B cell (primary cell): Measurements from ENCODE around the gene LCE1D. TPM values are rescaled to one million over a fixed set of nuclear protein-coding genes. Genes with fewer than 3 reads are reported as not detected.

Source experiments
- ATAC-seq: fragments of 200-7000 bp; cut with Tn5 transposase; one replicate; pipeline ENCODE4 v1.10.0; 2021; ENCODE audit warnings: low read depth, mild to moderate bottlenecking, moderate number of reproducible peaks, moderate library complexity
- CTCF ChIA-PET: fragments of 350-600 bp; sonication (Branson Sonifier 250); formaldehyde crosslinking; loops from one replicate; lab custom pipeline; 2021; ENCODE audit warnings: antibody characterized with exemption, inconsistent platforms; lab: Charles Lee
- POLR2A ChIA-PET: fragments of 350-600 bp; sonication (Branson Sonifier 250); formaldehyde crosslinking; loops from one replicate; lab custom pipeline; 2021; ENCODE audit warnings: antibody characterized with exemption; lab: Charles Lee
- DNase-seq: peaks from one replicate; pipeline ENCODE4 v3.0.0; 2013
- H2AFZ ChIP-seq: 2 replicates; pipeline ENCODE4 v1.6.1; 2012; ENCODE audit warnings: mild to moderate bottlenecking, low read depth, low read length; ENCODE audit not compliant: insufficient read depth, poor library complexity, severe bottlenecking
- H3K27ac ChIP-seq, 2 donors: 1 replicate in 1 of 2; 2 replicates in 1 of 2; pipeline ENCODE4 v1.5.1; 2012 to 2013; ENCODE audit warnings: low read length in 2 of 2, mild to moderate bottlenecking in 2 of 2, moderate library complexity in 1 of 2
- H3K27me3 ChIP-seq, 4 experiments: fragments of 200-600 bp in 1 of 4; sonication (generic) in 1 of 4; replicated peaks in 1 of 4; 1 replicate in 2 of 4; 2 replicates in 2 of 4; pipeline versions ENCODE4 v1.6.1 to v1.7.0; 2013 to 2016; ENCODE audit warnings: low read length in 3 of 4, mild to moderate bottlenecking in 2 of 4, mixed read lengths in 1 of 4, moderate library complexity in 1 of 4; ENCODE audit not compliant: insufficient read depth in 4 of 4, control insufficient read depth in 3 of 4; ENCODE audit errors: control extremely low read depth in 1 of 4
- H3K36me3 ChIP-seq, 2 experiments: replicated peaks in 1 of 2; 1 replicate in 1 of 2; 2 replicates in 1 of 2; pipeline versions ENCODE4 v1.6.1 to v1.7.1; 2013; ENCODE audit warnings: low read length in 1 of 2; ENCODE audit not compliant: insufficient read depth in 2 of 2, control insufficient read depth in 1 of 2; ENCODE audit errors: control extremely low read depth in 1 of 2, extremely low read depth in 1 of 2
- H3K4me1 ChIP-seq, 2 donors: fragments of 200-600 bp in 1 of 2; sonication (generic) in 1 of 2; 1 replicate in 1 of 2; 2 replicates in 1 of 2; pipeline versions ENCODE4 v1.5.1 to v1.6.1; 2013 to 2017; ENCODE audit warnings: low read length in 2 of 2; ENCODE audit not compliant: control insufficient read depth in 2 of 2, insufficient read depth in 2 of 2
- H3K4me2 ChIP-seq: replicated peaks from 2 replicates; pipeline ENCODE3; 2012; ENCODE audit warnings: mild to moderate bottlenecking, low read depth, low read length; ENCODE audit not compliant: poor library complexity, severe bottlenecking
- H3K4me3 ChIP-seq, 5 experiments: fragments of 200-600 bp in 1 of 5; sonication (generic) in 1 of 5; 1 replicate in 3 of 5; 2 replicates in 2 of 5; pipeline versions ENCODE4 v1.5.1 to v1.7.0; 2011 to 2016; ENCODE audit warnings: low read length in 4 of 5, mild to moderate bottlenecking in 4 of 5, low read depth in 2 of 5, control low read depth in 1 of 5, moderate library complexity in 1 of 5; ENCODE audit not compliant: insufficient read depth in 1 of 5; ENCODE audit errors: control extremely low read depth in 1 of 5, extremely low read depth in 1 of 5
- H3K79me2 ChIP-seq: fragments of 200-600 bp; sonication (generic); one replicate; pipeline ENCODE4 v1.6.0; 2016; ENCODE audit warnings: low read length; ENCODE audit not compliant: control insufficient read depth, insufficient read depth
- H3K9ac ChIP-seq: fragments of 200-600 bp; sonication (generic); 2 replicates; pipeline ENCODE4 v1.6.1; 2017; ENCODE audit warnings: mild to moderate bottlenecking, low read length, moderate library complexity
- H3K9me3 ChIP-seq, 3 donors: one replicate each; pipeline versions ENCODE4 v1.6.1 to v1.7.1; 2013; ENCODE audit warnings: low read length in 2 of 3; ENCODE audit not compliant: control insufficient read depth in 2 of 3, insufficient read depth in 1 of 3; ENCODE audit errors: control extremely low read depth in 1 of 3
- H4K20me1 ChIP-seq: 2 replicates; pipeline ENCODE4 v1.6.0; 2012; ENCODE audit warnings: mild to moderate bottlenecking, low read length; ENCODE audit not compliant: insufficient read depth, control insufficient read depth, poor library complexity, severe bottlenecking
- H3K27ac Mint-ChIP-seq: one replicate; pipeline ENCODE4 v1.8.0; 2021; ENCODE audit warnings: mixed read lengths
- H3K27me3 Mint-ChIP-seq: one replicate; pipeline ENCODE4 v1.8.0; 2021; ENCODE audit warnings: mixed read lengths
- H3K4me1 Mint-ChIP-seq: one replicate; pipeline ENCODE4 v1.8.0; 2021; ENCODE audit warnings: mixed read lengths
- H3K4me3 Mint-ChIP-seq: one replicate; pipeline ENCODE4 v1.8.0; 2021; ENCODE audit warnings: mixed read lengths
- H3K9me3 Mint-ChIP-seq: one replicate; pipeline ENCODE4 v1.8.0; 2022; ENCODE audit warnings: mixed read lengths; ENCODE audit not compliant: insufficient read depth
- CTCF ChIP-seq: fragments of 200-600 bp; IDR thresholded peaks from one replicate; pipeline ENCODE4 v1.8.0; 2022; ENCODE audit warnings: antibody characterized with exemption, mild to moderate bottlenecking
- EZH2 ChIP-seq: IDR thresholded peaks from 2 replicates; pipeline ENCODE4 v1.6.1; 2012; ENCODE audit warnings: borderline replicate concordance, low read depth, mild to moderate bottlenecking, moderate library complexity, low read length; ENCODE audit not compliant: insufficient read depth, poor library complexity, severe bottlenecking
- WGBS: methylation state at CpG from one replicate; pipeline ENCODE4 v1.1.5; 2013; ENCODE audit warnings: missing lambda C conversion rate; ENCODE audit not compliant: insufficient coverage; 5-methylcytosine and 5-hydroxymethylcytosine counted together
- intact Hi-C: fragments of 100-400 bp; cut with micrococcal nuclease; formaldehyde crosslinking; loops from one replicate; pipeline ENCODE4 v1.10.0; 2022
- polyA plus RNA-seq: library from polyadenylated mRNA; depleted of rRNA; stranded (reverse); fragments of >200 nt; gene quantifications from 2 replicates; pipeline ENCODE4 v1.2.3, GENCODE V29; 2012
- total RNA-seq, 2 donors: library from RNA; stranded (reverse); fragments of 120-200 nt in 1 of 2; gene quantifications; 1 replicate in 1 of 2; 2 replicates in 1 of 2; pipeline versions ENCODE4 v1.2.3 to v1.2.4, GENCODE V29; 2013 to 2022

The LCE1D gene
- total and polyA plus RNA-seq, 2 donors (not counting 1 experiment from before 2014, with no cell fraction given): not detected

- Histone ChIP-seq H4K20me1 (no peaks in the 10 kb centered on the region), H3K27me3 (peaks cover 0 to 3% (median 1%) of the 10 kb centered on the region in 4 experiments), H3K9ac (no peak overlapping the region), H3K36me3 (no peaks in the 10 kb centered on the region), H3K4me2 (no peak overlapping the region), H3K9me3 (no peaks in the 10 kb centered on the region), H3K79me2 (no peaks in the 10 kb centered on the region), H2AFZ (no peak overlapping the region), H3K4me1 (no peaks in the 10 kb centered on the region), H3K4me3 (no peak overlapping the region), H3K27ac (no peak overlapping the region)
- Mint-ChIP-seq H3K9me3 (no peaks in the 10 kb centered on the region), H3K4me3 (no peak overlapping the region), H3K27me3 (peaks cover 32% of the 10 kb centered on the region), H3K27ac (no peak overlapping the region), H3K4me1 (no peaks in the 10 kb centered on the region)
- intact Hi-C loops: no loop called here
- WGBS: 75% methylated on average over 2 of the region's 2 CpGs
- ATAC-seq (no peak), DNase-seq (no peak)
- CTCF ChIA-PET: no interaction called here
- TF ChIP-seq CTCF (no peak), EZH2 (no peak)
- POLR2A ChIA-PET: no interaction called here
These were observed 14.5 kb downstream of the LCE1D start for GRCh38 chr1:152811050-152811449.

- ATAC-seq: no peak
These were observed 15.2 kb downstream of the LCE1D start, which contains the start of gene LCE1B for GRCh38 chr1:152811671-152812070. LCE1B (plus strand) TSS chr1:152811971; CDS start chr1:152812447, 476 bp downstream.

More at GRCh38 chr1:152811671-152812070, 15.2 kb downstream of the LCE1D start, which contains the start of gene LCE1B:
- no peaks in the 10 kb centered on the region for H3K79me2 ChIP-seq
- H3K27me3 Mint-ChIP-seq: peaks cover 32% of the 10 kb centered on the region
- DNase-seq: no peak
- no peak within 1 kb of the TSS for H3K27ac ChIP-seq
- no peaks in the 10 kb centered on the region for H4K20me1 ChIP-seq
- intact Hi-C loops: no loop called here
- no peak within 1 kb of the TSS for H2AFZ ChIP-seq
- H3K27me3 ChIP-seq: peaks cover 0 to 3% (median under 1%) of the 10 kb centered on the region in 4 experiments
- no peak within 1 kb of the TSS for H3K9ac ChIP-seq
- H3K4me1 Mint-ChIP-seq: no peaks in the 10 kb centered on the region
- H3K4me1 ChIP-seq: no peaks in the 10 kb centered on the region
- no peaks in the 10 kb centered on the region for H3K9me3 ChIP-seq
- CTCF ChIA-PET: no interaction called here
- H3K9me3 Mint-ChIP-seq: no peaks in the 10 kb centered on the region
- H3K27ac Mint-ChIP-seq: no peak within 1 kb of the TSS
- POLR2A ChIA-PET: no interaction called here
- H3K36me3 ChIP-seq: no peaks in the 10 kb centered on the region
- no peak within 1 kb of the TSS for H3K4me3 ChIP-seq
- H3K4me3 Mint-ChIP-seq: no peak within 1 kb of the TSS
- TF ChIP-seq EZH2: no peak
- TF ChIP-seq CTCF: no peak
- H3K4me2 ChIP-seq: no peak within 1 kb of the TSS
- WGBS: no CpG with 5 or more reads among the region's 2 CpGs
